ENCODE results near the gene LRRC4.

LRRC4 gene

DNA sequence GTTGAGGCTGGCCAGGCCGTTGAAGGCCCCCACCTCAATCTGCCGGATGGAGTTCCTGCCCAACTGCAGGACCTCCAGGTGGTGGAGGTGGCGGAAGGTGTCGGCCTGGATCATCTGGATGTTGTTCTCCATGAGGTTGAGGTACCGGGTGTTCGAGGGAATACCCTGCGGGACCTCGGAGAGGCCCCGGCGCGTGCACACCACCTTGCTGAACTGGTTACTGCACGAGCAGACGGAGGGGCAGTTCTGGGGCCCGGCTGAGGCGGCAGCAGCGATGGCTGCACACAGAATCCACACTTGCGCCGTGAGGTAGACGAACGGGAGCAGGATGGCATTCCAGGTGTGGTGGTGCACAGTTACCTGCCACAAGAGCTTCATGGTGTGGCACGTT, 979 bp downstream of the LRRC4 start:
- no peak overlapping the region for H3K27ac ChIP-seq (replicated peaks)
- no peak for DNase-seq (ENCODE audit: low read depth in 1 of 2, low spot score in 1 of 2)
- H3K27me3 ChIP-seq (ENCODE audit: insufficient read depth, poor library complexity, severe bottlenecking) = no peaks in the 10 kb centered on the region
- TF ChIP-seq, protein P1, sequence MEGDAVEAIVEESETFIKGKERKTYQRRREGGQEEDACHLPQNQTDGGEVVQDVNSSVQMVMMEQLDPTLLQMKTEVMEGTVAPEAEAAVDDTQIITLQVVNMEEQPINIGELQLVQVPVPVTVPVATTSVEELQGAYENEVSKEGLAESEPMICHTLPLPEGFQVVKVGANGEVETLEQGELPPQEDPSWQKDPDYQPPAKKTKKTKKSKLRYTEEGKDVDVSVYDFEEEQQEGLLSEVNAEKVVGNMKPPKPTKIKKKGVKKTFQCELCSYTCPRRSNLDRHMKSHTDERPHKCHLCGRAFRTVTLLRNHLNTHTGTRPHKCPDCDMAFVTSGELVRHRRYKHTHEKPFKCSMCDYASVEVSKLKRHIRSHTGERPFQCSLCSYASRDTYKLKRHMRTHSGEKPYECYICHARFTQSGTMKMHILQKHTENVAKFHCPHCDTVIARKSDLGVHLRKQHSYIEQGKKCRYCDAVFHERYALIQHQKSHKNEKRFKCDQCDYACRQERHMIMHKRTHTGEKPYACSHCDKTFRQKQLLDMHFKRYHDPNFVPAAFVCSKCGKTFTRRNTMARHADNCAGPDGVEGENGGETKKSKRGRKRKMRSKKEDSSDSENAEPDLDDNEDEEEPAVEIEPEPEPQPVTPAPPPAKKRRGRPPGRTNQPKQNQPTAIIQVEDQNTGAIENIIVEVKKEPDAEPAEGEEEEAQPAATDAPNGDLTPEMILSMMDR (IDR thresholded peaks at IDR 0.05; ENCODE audit: insufficient read depth, low read length) = no peak
- TF ChIP-seq GABPA (IDR thresholded peaks at IDR 0.05; ENCODE audit: low read depth) (no peak), POLR2AphosphoS5 (IDR thresholded peaks at IDR 0.05; ENCODE audit: low read depth) (no peak), SPI1 (IDR thresholded peaks at IDR 0.05; ENCODE audit: borderline replicate concordance, low read depth) (no peak)
- TF ChIP-seq, protein P2, sequence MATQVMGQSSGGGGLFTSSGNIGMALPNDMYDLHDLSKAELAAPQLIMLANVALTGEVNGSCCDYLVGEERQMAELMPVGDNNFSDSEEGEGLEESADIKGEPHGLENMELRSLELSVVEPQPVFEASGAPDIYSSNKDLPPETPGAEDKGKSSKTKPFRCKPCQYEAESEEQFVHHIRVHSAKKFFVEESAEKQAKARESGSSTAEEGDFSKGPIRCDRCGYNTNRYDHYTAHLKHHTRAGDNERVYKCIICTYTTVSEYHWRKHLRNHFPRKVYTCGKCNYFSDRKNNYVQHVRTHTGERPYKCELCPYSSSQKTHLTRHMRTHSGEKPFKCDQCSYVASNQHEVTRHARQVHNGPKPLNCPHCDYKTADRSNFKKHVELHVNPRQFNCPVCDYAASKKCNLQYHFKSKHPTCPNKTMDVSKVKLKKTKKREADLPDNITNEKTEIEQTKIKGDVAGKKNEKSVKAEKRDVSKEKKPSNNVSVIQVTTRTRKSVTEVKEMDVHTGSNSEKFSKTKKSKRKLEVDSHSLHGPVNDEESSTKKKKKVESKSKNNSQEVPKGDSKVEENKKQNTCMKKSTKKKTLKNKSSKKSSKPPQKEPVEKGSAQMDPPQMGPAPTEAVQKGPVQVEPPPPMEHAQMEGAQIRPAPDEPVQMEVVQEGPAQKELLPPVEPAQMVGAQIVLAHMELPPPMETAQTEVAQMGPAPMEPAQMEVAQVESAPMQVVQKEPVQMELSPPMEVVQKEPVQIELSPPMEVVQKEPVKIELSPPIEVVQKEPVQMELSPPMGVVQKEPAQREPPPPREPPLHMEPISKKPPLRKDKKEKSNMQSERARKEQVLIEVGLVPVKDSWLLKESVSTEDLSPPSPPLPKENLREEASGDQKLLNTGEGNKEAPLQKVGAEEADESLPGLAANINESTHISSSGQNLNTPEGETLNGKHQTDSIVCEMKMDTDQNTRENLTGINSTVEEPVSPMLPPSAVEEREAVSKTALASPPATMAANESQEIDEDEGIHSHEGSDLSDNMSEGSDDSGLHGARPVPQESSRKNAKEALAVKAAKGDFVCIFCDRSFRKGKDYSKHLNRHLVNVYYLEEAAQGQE (IDR thresholded peaks at IDR 0.05; ENCODE audit: insufficient replicate concordance, low read depth) = no peak
- no peak overlapping the region; the same call in 1 of the 2 replicates for H3K4me3 ChIP-seq (replicated peaks; ENCODE audit: insufficient read depth, low read length)

DNA sequence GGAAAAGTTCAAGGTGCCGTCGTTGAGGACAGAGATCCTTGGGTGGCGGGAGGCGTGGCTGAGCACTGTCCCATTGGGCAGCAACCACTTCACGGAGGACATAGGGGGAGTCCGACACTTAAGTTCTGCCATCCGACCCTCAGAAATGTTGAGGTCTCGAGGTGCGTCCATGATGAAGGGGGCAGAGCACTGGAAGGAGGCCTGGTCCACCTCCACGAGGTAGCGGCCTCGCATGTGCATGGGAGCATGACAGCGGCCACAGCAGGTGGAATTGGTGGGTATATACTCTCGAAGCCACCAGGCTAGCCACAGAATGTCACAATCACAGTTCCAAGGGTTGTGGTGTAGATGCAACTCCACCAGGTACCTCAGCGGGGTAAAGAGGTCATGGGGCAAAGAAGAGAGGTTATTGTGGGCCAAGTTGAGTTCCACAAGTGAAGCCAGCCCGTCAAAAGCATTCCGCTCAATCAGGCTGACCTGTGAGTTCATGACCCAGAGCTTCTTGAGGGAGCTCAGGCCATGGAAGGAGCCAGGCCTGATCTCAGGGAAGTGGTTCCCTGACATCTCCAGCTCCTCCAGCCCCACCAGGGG, 1.7 kb downstream of the LRRC4 start:
- Histone ChIP-seq H3K4me3 (replicated peaks; ENCODE audit: insufficient read depth, low read length) (no peak overlapping the region), H3K27ac (replicated peaks) (no peak overlapping the region), H3K27me3 (ENCODE audit: insufficient read depth, poor library complexity, severe bottlenecking) (no peaks in the 10 kb centered on the region)
- TF ChIP-seq, protein P2 (IDR thresholded peaks at IDR 0.05; ENCODE audit: insufficient replicate concordance, low read depth) = no peak
- TF ChIP-seq GABPA (IDR thresholded peaks at IDR 0.05; ENCODE audit: low read depth) (no peak), POLR2AphosphoS5 (IDR thresholded peaks at IDR 0.05; ENCODE audit: low read depth) (no peak), SPI1 (IDR thresholded peaks at IDR 0.05; ENCODE audit: borderline replicate concordance, low read depth) (no peak)
- TF ChIP-seq, protein P1 (IDR thresholded peaks at IDR 0.05; ENCODE audit: insufficient read depth, low read length) = no peak
- DNase-seq (ENCODE audit: low read depth in 1 of 2, low spot score in 1 of 2) = peak in 1 of 2 experiments; percentile 46

DNA sequence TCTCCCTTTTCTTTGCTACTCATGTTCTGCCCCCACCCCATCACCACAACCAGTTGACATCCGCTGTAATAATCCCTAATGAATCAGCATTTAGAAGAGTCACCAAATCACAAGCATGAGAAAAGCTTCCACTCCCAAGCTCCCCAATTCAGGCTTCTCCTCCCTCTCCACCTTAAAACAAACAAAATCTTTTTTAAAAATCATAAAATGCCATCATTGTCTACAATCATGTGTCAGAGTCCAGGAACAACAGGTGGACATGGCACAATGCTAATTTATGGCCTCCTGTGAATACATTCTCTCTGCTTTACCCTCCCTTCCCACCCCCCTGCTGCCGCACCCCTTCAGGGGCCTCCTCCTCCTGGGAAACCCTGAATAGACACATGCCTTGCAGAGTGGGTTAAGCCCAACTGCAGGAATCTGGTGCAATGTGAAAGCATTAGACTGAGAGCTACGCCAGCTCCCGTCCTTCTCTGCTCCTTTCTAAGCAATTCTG, 3.7 kb downstream of the LRRC4 start:
- no peak for TF ChIP-seq POLR2AphosphoS5 (IDR thresholded peaks at IDR 0.05; ENCODE audit: low read depth)
- TF ChIP-seq, protein P2 (IDR thresholded peaks at IDR 0.05; ENCODE audit: insufficient replicate concordance, low read depth) = no peak
- no peak for TF ChIP-seq GABPA (IDR thresholded peaks at IDR 0.05; ENCODE audit: low read depth)
- TF ChIP-seq, protein P1 (IDR thresholded peaks at IDR 0.05; ENCODE audit: insufficient read depth, low read length) = no peak
- TF ChIP-seq SPI1 (IDR thresholded peaks at IDR 0.05; ENCODE audit: borderline replicate concordance, low read depth) = no peak
- no peak overlapping the region for H3K27ac ChIP-seq (replicated peaks)
- no peak for DNase-seq (ENCODE audit: low read depth in 1 of 2, low spot score in 1 of 2)
- no peaks in the 10 kb centered on the region for H3K27me3 ChIP-seq (ENCODE audit: insufficient read depth, poor library complexity, severe bottlenecking)
- no peak overlapping the region for H3K4me3 ChIP-seq (replicated peaks; ENCODE audit: insufficient read depth, low read length)
